Measurements from ENCODE around the gene LY86. TPM values are rescaled to one million over a fixed set of nuclear protein-coding genes. Genes with fewer than 3 reads are reported as not detected.

Gene LY86
- total and polyA plus RNA-seq, 9 of the 15 experiments (the other 6 are each of a cell fraction or from before 2014, with no cell fraction given): 0.08 to 0.20 TPM; not detected in 7

- TF ChIP-seq E2F6 (IDR thresholded peaks at IDR 0.05; ENCODE audit: borderline replicate concordance in 1 of 2, extremely low read depth in 1 of 2, insufficient read depth in 1 of 2, insufficient read length in 1 of 2, low read depth in 1 of 2, low read length in 1 of 2, poor library complexity in 1 of 2, severe bottlenecking in 1 of 2) (peak in 1 of 2 experiments; percentile 20), HNRNPK (IDR thresholded peaks at IDR 0.05; ENCODE audit: low read depth, low read length, poor library complexity, severe bottlenecking) (no peak), PHB (CRISPR knock-in tag; IDR thresholded peaks at IDR 0.05) (no peak), ZNF408 (CRISPR knock-in tag; IDR thresholded peaks at IDR 0.05; ENCODE audit: low read depth) (no peak), NFE2 (IDR thresholded peaks at IDR 0.05; ENCODE audit: low read depth) (peak; percentile 1; the same call in 1 of the 2 replicates), ZNF324 (CRISPR knock-in tag; IDR thresholded peaks at IDR 0.05) (no peak), ZNF592 (IDR thresholded peaks at IDR 0.05) (peak; percentile 60; the same call in 1 of the 2 replicates), ZBTB9 (CRISPR knock-in tag; IDR thresholded peaks at IDR 0.05) (peak; percentile 62; the same call in 1 of the 2 replicates), CC2D1A (IDR thresholded peaks at IDR 0.05) (peak; percentile 61), CBX1 (IDR thresholded peaks at IDR 0.05; ENCODE audit: low read depth) (no peak), ATF1 (CRISPR knock-in tag; IDR thresholded peaks at IDR 0.05) (no peak), ATF1 (tag; IDR thresholded peaks at IDR 0.05) (peak; percentile 86), PTRF (tag; IDR thresholded peaks at IDR 0.05) (no peak), ZNF584 (CRISPR knock-in tag; IDR thresholded peaks at IDR 0.05; ENCODE audit: low read depth) (no peak)
Observed at GRCh38 chr6:6683969-6684833, 95.7 kb downstream of the LY86 start (continued).
